ENCODE measurements around the gene QSER1. TPM values are rescaled to one million over a fixed set of nuclear protein-coding genes. Genes with fewer than 3 reads are reported as not detected.

QSER1 gene
- total and polyA plus RNA-seq, 9 of the 15 experiments (the other 6 are each of a cell fraction or from before 2014, with no cell fraction given) = 5.8 to 33.6 (median 22.3) TPM

DNA sequence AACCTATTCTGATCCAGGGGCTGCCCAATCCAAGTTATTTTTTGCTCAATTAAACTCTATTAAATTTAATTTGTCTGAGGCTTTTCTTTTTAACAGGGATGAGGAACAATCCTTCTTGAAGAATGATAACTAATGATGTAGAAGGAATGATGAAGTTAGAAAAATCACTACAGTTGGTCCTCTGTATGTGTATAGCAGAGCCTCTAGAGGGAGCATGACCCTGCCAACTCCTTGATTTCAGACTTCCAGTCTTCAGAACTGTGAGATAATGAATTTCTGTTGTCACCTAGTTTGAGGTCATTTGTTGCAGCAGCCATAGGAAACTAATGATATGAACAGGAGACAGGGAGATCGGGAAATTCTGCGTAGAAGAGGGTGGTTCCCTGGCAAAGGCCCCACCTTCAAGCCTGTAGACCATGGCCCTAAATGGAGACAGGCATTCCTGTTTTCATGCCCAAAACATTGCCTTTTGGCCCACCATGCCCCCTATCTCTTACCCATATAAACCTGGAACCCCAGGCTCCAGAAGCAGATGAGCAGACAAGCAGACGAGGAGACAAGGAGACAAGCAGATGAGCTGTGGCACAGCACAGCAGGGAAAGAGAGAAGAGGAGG lies 7.7 kb upstream of the QSER1 start (continued):
- TF ChIP-seq, protein P1, sequence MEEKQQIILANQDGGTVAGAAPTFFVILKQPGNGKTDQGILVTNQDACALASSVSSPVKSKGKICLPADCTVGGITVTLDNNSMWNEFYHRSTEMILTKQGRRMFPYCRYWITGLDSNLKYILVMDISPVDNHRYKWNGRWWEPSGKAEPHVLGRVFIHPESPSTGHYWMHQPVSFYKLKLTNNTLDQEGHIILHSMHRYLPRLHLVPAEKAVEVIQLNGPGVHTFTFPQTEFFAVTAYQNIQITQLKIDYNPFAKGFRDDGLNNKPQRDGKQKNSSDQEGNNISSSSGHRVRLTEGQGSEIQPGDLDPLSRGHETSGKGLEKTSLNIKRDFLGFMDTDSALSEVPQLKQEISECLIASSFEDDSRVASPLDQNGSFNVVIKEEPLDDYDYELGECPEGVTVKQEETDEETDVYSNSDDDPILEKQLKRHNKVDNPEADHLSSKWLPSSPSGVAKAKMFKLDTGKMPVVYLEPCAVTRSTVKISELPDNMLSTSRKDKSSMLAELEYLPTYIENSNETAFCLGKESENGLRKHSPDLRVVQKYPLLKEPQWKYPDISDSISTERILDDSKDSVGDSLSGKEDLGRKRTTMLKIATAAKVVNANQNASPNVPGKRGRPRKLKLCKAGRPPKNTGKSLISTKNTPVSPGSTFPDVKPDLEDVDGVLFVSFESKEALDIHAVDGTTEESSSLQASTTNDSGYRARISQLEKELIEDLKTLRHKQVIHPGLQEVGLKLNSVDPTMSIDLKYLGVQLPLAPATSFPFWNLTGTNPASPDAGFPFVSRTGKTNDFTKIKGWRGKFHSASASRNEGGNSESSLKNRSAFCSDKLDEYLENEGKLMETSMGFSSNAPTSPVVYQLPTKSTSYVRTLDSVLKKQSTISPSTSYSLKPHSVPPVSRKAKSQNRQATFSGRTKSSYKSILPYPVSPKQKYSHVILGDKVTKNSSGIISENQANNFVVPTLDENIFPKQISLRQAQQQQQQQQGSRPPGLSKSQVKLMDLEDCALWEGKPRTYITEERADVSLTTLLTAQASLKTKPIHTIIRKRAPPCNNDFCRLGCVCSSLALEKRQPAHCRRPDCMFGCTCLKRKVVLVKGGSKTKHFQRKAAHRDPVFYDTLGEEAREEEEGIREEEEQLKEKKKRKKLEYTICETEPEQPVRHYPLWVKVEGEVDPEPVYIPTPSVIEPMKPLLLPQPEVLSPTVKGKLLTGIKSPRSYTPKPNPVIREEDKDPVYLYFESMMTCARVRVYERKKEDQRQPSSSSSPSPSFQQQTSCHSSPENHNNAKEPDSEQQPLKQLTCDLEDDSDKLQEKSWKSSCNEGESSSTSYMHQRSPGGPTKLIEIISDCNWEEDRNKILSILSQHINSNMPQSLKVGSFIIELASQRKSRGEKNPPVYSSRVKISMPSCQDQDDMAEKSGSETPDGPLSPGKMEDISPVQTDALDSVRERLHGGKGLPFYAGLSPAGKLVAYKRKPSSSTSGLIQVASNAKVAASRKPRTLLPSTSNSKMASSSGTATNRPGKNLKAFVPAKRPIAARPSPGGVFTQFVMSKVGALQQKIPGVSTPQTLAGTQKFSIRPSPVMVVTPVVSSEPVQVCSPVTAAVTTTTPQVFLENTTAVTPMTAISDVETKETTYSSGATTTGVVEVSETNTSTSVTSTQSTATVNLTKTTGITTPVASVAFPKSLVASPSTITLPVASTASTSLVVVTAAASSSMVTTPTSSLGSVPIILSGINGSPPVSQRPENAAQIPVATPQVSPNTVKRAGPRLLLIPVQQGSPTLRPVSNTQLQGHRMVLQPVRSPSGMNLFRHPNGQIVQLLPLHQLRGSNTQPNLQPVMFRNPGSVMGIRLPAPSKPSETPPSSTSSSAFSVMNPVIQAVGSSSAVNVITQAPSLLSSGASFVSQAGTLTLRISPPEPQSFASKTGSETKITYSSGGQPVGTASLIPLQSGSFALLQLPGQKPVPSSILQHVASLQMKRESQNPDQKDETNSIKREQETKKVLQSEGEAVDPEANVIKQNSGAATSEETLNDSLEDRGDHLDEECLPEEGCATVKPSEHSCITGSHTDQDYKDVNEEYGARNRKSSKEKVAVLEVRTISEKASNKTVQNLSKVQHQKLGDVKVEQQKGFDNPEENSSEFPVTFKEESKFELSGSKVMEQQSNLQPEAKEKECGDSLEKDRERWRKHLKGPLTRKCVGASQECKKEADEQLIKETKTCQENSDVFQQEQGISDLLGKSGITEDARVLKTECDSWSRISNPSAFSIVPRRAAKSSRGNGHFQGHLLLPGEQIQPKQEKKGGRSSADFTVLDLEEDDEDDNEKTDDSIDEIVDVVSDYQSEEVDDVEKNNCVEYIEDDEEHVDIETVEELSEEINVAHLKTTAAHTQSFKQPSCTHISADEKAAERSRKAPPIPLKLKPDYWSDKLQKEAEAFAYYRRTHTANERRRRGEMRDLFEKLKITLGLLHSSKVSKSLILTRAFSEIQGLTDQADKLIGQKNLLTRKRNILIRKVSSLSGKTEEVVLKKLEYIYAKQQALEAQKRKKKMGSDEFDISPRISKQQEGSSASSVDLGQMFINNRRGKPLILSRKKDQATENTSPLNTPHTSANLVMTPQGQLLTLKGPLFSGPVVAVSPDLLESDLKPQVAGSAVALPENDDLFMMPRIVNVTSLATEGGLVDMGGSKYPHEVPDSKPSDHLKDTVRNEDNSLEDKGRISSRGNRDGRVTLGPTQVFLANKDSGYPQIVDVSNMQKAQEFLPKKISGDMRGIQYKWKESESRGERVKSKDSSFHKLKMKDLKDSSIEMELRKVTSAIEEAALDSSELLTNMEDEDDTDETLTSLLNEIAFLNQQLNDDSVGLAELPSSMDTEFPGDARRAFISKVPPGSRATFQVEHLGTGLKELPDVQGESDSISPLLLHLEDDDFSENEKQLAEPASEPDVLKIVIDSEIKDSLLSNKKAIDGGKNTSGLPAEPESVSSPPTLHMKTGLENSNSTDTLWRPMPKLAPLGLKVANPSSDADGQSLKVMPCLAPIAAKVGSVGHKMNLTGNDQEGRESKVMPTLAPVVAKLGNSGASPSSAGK (IDR thresholded peaks at IDR 0.05) = 0 out of 2 replicates have a peak, but pooled peaks have one; percentile 14
